Subcutaneous abdominal adipose tissue (tissue), 5 donors: ENCODE data around the gene RALGDS.

Source experiments
- H3K27ac ChIP-seq: one replicate; pipeline ENCODE4 v1.7.0; 2013; ENCODE audit warnings: low read depth, mild to moderate bottlenecking, inconsistent platforms, low read length, moderate library complexity
- H3K27me3 ChIP-seq, 5 donors: one replicate each; pipeline ENCODE4 v1.7.0; 2013; ENCODE audit warnings: low read length in 5 of 5, inconsistent platforms in 1 of 5; ENCODE audit not compliant: control insufficient read depth in 5 of 5, insufficient read depth in 4 of 5
- H3K36me3 ChIP-seq, 5 donors: one replicate each; pipeline ENCODE4 v1.7.0; 2013; ENCODE audit warnings: low read length in 5 of 5; ENCODE audit not compliant: control insufficient read depth in 5 of 5, insufficient read depth in 5 of 5
- H3K4me1 ChIP-seq, 5 donors: one replicate each; pipeline ENCODE4 v1.7.0; 2013; ENCODE audit warnings: low read length in 5 of 5, mild to moderate bottlenecking in 3 of 5, moderate library complexity in 1 of 5; ENCODE audit not compliant: control insufficient read depth in 5 of 5, insufficient read depth in 5 of 5
- H3K4me3 ChIP-seq, 5 donors: one replicate each; pipeline ENCODE4 v1.7.0; 2013; ENCODE audit warnings: low read length in 5 of 5, low read depth in 1 of 5
- H3K9ac ChIP-seq, 5 donors: one replicate each; pipeline ENCODE4 v1.7.0; 2013; ENCODE audit warnings: low read length in 5 of 5, mild to moderate bottlenecking in 4 of 5, moderate library complexity in 3 of 5
- H3K9me3 ChIP-seq, 5 donors: one replicate each; pipeline ENCODE4 v1.7.0; 2013; ENCODE audit warnings: low read length in 5 of 5; ENCODE audit not compliant: control insufficient read depth in 5 of 5
- donor health status: healthy.
- donor health status: healthy.
- donor health status: healthy.
- donor health status: healthy.
- donor health status: healthy.

The RALGDS gene

DNA sequence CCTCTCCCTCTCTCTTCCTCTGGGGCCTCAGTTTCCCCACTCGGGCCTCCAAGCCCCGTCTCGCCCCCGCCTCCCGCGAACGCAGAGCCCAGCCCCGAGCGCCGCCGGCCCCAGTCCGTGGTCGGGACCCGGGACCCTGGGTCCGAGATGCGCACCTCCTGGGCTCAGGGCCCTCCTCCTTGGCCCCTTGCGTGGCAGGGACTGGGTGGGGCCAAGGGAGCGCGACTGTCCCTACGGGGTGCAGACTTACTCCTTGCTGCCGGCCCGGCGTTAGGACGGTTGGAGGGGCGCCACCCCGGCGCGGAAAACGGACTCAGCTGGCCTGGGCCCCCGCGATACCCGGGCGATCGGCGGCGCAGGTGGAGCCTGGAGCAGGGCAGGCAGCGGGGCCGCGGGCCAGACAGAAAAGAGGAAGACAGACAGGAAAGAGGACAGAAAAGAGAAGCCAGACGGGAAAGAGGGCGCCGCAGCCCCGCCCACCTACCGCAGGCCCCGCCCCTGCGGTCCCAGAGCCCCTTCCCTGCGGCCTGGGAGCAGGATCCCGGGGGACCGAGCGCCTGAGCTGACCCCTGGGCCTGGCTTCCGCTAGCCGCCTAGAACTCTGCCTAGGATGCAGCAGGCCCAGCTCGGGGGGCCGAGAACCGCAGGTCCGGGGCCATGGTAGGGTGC, 42.6 kb upstream of the RALGDS start, which contains the start of gene GBGT1:
Gene GBGT1 (minus strand): TSS at position 411 of the 669 bp plus-strand sequence. CDS start 1,502 bp downstream, outside the sequence.
- peak within 1 kb of the TSS; percentile 53 to 73 (median 61) for H3K4me3 ChIP-seq
- peak within 1 kb of the TSS in 4 of 5 donors; percentile 21 to 80 (median 66) for H3K9ac ChIP-seq
- no peak within 1 kb of the TSS for H3K27ac ChIP-seq

DNA sequence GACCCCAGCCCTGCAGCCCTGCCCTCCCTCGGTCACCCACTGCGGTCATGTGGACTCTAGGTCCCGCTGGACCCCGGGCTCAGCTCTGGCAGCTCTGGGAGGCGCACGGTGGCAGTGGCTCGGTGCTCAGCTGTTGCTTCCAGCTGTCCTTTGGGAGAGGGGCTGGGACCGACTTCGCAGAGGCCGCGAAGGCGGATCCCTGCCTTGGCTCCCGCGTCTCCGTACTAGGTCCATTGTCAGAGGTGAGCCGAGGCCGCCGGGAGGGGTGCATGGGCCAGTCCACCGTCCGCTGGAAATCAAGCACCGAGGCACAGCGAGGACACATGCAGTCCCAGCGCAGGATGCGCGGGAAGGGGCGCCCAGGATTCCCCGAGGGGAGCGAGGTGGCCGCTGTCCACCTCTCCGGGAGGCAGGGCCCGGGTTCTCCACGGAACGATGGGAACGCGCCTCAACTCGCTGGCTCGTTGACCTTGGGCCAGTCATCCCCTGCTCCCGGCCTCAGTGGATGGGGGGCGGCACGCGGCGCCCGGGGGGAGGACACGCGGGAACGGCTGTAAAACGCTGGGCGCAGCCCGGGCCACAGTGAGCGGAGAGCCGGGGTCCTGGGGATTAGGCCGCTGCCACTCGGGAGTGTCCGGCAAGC, 41.9 kb upstream of the RALGDS start:
- Histone ChIP-seq H3K4me1 (peaks cover 2 to 32% (median 21%) of the 10 kb centered on the region in 5 donors), H3K27me3 (peaks cover 0 to 3% (median 0%) of the 10 kb centered on the region in 5 donors), H3K4me3 (peak overlapping the region in 4 of 5 donors; percentile 53 to 73 (median 67)), H3K27ac (no peak overlapping the region), H3K9ac (peak overlapping the region in 3 of 5 donors; percentile 65 to 80 (median 66)), H3K9me3 (no peaks in the 10 kb centered on the region), H3K36me3 (peaks cover 0 to 6% (median 0%) of the 10 kb centered on the region in 5 donors)

More for the DNA sequence above, 42.6 kb upstream of the RALGDS start, which contains the start of gene GBGT1:
- no peaks in the 10 kb centered on the region for H3K9me3 ChIP-seq
- H3K27me3 ChIP-seq, result peaks cover 0 to 3% (median 0%) of the 10 kb centered on the region in 5 donors
- peaks cover 0 to 6% (median 0%) of the 10 kb centered on the region in 5 donors for H3K36me3 ChIP-seq
- peaks cover 2 to 32% (median 21%) of the 10 kb centered on the region in 5 donors for H3K4me1 ChIP-seq

DNA sequence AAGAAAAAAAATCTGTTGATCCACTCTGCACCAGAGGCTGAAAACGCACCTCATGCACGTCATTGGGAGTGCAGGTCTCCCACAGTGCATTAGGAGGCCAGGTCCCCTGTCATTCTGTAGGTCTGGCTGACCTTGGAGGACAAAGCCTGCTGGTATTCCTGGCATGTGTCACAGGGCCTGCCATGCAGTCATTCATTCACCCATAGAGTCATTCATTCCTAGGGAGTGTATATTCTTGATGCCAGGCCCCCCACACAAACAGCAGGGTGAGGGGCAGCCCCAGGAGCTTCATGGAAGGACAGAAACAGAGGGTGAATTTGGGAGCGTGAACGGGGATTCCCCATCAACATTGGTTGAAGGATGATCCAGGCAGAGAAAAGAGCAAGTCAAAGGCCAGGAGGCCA, 40.5 kb upstream of the RALGDS start:
- peaks cover 2 to 32% (median 21%) of the 10 kb centered on the region in 5 donors for H3K4me1 ChIP-seq
- peaks cover 0 to 10% (median 0%) of the 10 kb centered on the region in 5 donors for H3K36me3 ChIP-seq
- no peak overlapping the region for H3K4me3 ChIP-seq
- H3K27me3 ChIP-seq, result peaks cover 0 to 3% (median 0%) of the 10 kb centered on the region in 5 donors
- no peak overlapping the region for H3K9ac ChIP-seq
- H3K27ac ChIP-seq, result no peak overlapping the region
- H3K9me3 ChIP-seq, result no peaks in the 10 kb centered on the region

DNA sequence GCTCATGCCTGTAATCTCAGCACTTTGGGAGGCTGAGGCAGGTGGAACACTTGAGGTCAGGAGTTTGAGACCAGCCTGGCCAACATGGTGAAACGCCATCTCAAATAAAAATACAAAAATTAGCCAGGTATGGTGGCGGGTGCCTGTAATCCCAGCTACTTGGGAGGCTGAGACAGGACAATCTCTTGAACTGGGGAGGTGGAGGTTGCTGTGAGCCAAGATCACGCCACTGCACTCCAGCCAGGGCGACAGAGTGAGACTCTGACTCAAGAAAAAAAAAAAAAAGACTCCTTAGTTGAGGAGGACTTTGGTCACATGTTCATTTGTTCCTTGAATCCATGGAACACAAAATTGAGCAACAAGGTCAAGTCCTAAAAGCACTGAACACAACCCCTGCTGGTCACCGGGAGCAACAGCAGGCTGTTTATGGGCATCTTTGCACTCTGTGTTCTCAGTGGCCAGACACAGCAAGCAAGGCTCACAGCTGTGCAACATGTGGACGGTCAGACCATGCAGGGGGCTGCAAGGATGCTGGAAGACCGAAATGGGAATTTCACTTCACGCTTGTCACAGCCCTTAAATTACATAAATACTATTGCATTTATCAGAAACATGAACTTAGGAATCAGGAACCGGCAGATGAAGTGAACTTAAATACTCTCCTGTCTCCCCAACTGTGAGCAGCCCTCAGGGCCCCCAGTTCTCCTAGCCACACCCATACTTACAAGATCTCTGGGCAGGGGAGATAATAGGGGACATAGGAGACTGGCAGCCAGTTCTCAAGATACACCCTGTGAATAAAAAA, 39.9 kb upstream of the RALGDS start:
- Histone ChIP-seq H3K9me3 (no peaks in the 10 kb centered on the region), H3K4me3 (no peak overlapping the region), H3K9ac (no peak overlapping the region), H3K27me3 (peaks cover 0 to 3% (median 0%) of the 10 kb centered on the region in 5 donors), H3K4me1 (peaks cover 2 to 32% (median 21%) of the 10 kb centered on the region in 5 donors), H3K36me3 (peaks cover 0 to 12% (median 0%) of the 10 kb centered on the region in 5 donors), H3K27ac (no peak overlapping the region)

DNA sequence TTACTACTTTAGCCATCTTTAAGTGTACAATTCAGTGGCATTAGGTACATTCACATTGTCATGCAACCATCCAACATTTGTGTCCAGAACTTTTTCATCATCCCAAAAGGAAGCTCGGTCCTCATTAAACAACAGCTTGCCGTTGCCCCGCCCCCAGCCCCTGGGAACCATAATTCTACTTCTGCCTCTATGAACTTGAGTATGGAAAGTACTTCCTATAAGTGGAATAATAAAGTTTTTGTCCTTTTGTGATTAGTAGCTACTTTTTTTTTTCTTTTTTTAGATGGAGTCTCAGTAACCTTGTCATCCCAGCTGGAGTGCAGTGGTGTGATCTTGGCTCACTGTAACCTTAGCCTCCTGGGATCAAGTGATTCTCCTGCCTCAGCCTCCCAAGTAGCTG, 37.7 kb upstream of the RALGDS start:
- Histone ChIP-seq H3K27me3 (peaks cover 0 to 3% (median 0%) of the 10 kb centered on the region in 5 donors), H3K36me3 (peaks cover 0 to 34% (median 6%) of the 10 kb centered on the region in 5 donors), H3K9ac (no peak overlapping the region), H3K4me1 (peaks cover 0 to 22% (median 11%) of the 10 kb centered on the region in 5 donors), H3K4me3 (no peak overlapping the region), H3K9me3 (no peaks in the 10 kb centered on the region), H3K27ac (no peak overlapping the region)

DNA sequence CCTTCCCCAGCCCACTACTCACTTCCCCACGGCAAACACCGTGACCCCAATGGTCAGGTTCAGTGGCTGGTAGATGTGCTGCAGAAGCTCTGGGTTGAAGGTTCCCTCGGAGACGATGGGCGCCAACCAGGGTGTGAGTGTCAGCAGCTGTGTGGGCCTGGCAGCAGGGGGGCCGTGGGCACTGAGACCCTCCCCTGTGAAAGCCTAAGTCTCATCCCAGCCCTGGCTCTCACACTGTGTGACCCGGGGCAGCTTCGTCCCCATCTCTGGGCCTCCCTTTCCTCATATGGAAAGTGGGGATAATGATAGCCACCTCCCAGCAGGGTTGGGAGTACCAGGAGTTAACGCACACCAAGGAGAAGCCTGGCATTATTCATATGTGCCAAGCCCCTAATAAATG, 34.1 kb upstream of the RALGDS start:
- Histone ChIP-seq H3K36me3 (peaks cover 0 to 36% (median 6%) of the 10 kb centered on the region in 5 donors), H3K9ac (no peak overlapping the region), H3K27ac (no peak overlapping the region), H3K4me3 (no peak overlapping the region), H3K27me3 (no peaks in the 10 kb centered on the region), H3K9me3 (no peaks in the 10 kb centered on the region), H3K4me1 (peaks cover 0 to 6% (median 3%) of the 10 kb centered on the region in 5 donors)

DNA sequence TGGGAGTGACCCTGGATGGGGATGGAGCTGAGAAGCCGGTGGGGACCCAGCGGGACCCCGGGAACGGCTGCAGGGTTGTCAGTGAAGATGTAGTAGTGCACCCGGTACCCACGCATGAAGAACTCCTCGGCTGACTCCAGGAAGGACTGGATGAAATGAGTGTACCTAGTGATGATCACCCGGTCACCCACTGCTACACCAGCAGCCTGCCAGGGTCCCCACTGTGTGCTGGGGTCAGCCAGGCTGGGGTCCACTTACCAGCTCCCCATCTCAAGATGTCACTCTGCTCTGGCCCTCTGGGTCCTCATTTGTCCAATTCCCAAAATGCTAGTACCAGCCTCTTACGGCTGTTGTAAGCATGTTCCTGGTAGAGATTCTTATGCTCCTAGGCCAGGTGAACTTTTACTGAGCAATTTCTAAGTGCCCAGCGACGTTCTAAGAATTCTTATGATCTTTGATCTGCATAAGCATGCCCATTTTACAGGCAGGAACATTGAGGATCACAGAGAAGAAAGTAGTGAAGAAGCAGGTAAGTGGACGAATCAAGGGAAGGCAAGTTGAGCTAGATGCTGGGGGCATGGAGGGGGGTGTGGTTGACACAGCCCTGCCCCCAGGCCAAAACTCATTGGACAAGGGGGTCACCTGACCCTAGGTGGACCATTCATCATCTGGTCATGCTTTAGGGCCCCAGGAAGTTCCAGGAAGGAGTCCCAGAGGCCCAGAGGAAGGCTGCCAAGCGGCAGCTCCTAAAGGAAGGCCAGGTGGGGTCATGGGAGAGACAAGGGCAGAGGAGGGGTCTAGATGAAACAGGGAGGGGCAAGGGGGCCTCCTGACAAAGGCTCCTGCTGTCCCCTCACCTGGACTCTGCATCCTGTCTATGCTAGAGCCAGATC, 33.3 kb upstream of the RALGDS start:
- Histone ChIP-seq H3K9me3 (no peaks in the 10 kb centered on the region), H3K4me3 (no peak overlapping the region), H3K27me3 (no peaks in the 10 kb centered on the region), H3K36me3 (peaks cover 0 to 33% (median 6%) of the 10 kb centered on the region in 5 donors), H3K4me1 (peaks cover 0 to 11% (median 7%) of the 10 kb centered on the region in 5 donors), H3K27ac (no peak overlapping the region), H3K9ac (no peak overlapping the region)

DNA sequence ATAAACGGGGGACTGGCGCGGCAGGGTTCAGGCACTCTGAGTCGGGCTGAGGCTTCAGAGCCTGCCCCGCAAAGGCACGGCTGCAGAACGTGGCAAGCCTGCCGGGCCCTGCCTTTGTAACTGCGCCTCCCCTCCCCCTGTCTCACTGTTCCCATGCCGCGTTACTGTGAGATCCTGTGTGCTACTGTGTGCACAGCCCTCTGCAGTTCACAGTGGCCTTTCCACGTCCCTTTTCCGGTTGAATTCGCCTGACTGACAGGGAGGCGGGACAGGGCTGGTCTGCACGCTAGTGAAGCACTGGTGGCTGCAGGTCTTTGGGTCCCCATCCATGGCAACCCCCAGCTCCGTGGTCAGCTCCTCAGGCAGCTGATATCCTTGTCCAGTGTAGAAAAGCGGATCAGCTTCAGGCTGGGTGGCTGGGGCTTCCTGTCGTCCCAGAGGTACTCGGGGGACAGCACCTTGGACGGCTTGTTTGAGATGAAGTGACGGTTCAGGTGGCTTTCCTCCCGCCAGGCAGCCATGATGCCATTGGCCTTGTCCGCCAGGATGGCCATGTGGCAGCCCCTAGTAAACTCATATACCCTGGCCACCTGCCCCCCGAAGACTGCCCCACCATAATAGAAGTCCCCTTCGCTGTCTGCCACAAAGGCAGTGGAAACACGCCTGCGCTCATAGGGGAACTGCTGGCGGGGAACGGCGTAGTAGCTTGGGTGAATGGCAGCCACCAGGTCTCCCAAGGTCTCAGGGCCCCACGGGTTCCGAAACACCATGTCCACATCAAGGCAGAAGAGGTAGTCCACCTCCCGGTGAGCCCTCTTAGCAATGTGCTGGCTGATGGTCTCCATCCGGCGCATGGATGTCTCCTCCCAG, 32.4 kb upstream of the RALGDS start:
- peaks cover 0 to 30% (median 6%) of the 10 kb centered on the region in 5 donors for H3K36me3 ChIP-seq
- peaks cover 0 to 16% (median 10%) of the 10 kb centered on the region in 5 donors for H3K4me1 ChIP-seq
- no peak overlapping the region for H3K9ac ChIP-seq
- H3K4me3 ChIP-seq, result no peak overlapping the region
- no peaks in the 10 kb centered on the region for H3K27me3 ChIP-seq
- no peaks in the 10 kb centered on the region for H3K9me3 ChIP-seq
- H3K27ac ChIP-seq, result no peak overlapping the region
